ENCODE results near the gene KRTAP3-1.

DNA sequence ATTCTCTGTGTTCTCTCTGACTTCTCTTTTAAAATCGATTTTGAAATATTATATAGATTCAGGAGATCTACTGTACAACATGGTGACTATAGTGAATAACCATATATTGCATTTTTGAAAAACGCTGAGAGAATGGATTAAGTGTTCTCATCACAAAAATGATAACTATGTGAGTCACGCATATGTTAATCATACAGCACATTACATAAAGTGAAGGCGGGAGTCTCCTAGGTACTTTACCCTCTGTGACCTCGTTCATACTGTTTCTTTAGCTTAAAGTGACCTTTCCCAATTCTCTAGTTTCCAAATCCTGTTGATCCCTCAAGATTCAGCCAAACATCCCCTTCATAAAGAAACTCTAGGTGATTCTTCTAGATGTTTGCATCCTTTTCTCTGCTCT is 6.1 kb downstream of the KRTAP3-1 start:
- no peak for TF ChIP-seq POLR2A (IDR thresholded peaks at IDR 0.05)
- TF ChIP-seq, protein P1, sequence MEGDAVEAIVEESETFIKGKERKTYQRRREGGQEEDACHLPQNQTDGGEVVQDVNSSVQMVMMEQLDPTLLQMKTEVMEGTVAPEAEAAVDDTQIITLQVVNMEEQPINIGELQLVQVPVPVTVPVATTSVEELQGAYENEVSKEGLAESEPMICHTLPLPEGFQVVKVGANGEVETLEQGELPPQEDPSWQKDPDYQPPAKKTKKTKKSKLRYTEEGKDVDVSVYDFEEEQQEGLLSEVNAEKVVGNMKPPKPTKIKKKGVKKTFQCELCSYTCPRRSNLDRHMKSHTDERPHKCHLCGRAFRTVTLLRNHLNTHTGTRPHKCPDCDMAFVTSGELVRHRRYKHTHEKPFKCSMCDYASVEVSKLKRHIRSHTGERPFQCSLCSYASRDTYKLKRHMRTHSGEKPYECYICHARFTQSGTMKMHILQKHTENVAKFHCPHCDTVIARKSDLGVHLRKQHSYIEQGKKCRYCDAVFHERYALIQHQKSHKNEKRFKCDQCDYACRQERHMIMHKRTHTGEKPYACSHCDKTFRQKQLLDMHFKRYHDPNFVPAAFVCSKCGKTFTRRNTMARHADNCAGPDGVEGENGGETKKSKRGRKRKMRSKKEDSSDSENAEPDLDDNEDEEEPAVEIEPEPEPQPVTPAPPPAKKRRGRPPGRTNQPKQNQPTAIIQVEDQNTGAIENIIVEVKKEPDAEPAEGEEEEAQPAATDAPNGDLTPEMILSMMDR (IDR thresholded peaks at IDR 0.05) = no peak

All from testis (tissue), 2 donors.